Cerebellar cortex (tissue), 1 donor: Measurements from ENCODE around the gene HTR2B.
"Not testable (repeated sequence)": the region's sequence is repeated elsewhere in the genome, so short reads cannot be mapped to it uniquely, and the experiment has no call there.

Source experiments
- DNase-seq: peaks from one replicate; pipeline ENCODE4 v3.0.0-alpha.2; 2015; ENCODE audit warnings: low spot score

HTR2B gene

DNA sequence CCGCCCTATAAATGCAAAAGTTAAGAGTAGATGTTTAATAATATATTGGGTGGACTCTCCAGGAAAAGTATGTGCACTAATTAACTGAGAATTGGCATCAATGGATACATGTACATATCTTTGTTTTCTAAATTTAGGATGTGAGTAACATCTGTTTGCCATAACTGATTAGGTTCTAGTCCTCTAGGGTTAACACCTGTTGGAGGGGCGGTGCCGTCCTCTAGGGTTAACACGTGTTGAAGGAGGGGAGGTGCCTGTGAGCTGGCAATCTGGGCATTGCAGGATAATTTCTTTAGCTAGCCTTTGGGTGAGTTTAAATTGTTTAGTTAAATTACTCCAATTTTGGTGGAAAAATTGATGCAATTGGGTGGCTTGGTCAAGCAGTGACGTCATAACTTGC is 30.9 kb downstream of the HTR2B start:
- DNase-seq, result no peak

- no peak for DNase-seq
Observed at GRCh38 chr2:231088754-231089153, 36.1 kb downstream of the HTR2B start.

DNA sequence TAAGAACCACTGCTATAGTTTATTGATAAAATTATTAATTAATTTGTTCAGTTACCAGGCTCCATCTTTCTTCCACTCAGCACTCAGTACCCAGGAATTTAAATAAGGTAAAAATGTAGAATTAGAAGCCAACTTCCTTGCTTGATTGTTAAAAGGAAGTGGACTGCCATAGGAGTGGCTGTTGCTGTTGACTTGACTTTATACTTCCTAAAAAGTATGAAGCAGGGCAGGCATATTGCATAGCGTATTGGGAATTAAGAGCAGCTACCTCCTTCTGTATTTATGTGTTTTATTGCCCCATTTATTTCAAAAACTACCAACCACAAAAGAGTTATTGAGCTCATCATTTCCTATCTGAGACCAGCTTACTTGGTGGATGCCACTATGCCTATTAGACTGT is 40.3 kb downstream of the HTR2B start:
- DNase-seq, result no peak

DNA sequence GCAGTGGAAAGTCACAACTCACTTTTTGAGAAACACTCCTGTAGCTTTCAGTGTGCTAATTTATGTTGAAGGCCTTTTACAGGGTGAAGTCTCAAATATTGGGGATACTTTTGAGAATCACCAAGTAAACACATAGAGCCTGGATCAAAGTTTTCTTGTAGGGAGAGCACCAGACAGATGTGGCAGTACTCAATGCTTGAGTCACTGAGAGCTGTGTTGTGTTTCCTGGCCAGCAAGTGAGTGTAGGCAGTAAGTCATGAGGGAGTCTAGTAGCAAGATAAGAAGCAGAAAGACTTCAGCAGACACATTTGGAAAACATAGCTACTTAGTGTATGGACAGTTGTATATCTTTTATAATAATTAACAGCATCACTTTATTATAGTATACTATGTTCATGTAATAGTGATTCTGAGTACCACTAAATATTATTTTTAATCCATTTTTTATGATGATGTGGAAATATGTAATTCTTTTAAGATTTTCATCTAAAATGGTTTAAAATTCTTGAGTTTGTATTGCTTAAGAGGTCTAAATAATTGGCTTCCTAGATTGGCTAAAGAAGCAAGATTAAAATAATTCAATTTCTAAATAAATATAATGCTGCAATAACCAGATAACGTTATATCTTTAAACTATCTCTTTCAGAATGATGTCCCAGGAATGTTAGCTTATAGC is 55.3 kb downstream of the HTR2B start:
- DNase-seq, result no peak

DNA sequence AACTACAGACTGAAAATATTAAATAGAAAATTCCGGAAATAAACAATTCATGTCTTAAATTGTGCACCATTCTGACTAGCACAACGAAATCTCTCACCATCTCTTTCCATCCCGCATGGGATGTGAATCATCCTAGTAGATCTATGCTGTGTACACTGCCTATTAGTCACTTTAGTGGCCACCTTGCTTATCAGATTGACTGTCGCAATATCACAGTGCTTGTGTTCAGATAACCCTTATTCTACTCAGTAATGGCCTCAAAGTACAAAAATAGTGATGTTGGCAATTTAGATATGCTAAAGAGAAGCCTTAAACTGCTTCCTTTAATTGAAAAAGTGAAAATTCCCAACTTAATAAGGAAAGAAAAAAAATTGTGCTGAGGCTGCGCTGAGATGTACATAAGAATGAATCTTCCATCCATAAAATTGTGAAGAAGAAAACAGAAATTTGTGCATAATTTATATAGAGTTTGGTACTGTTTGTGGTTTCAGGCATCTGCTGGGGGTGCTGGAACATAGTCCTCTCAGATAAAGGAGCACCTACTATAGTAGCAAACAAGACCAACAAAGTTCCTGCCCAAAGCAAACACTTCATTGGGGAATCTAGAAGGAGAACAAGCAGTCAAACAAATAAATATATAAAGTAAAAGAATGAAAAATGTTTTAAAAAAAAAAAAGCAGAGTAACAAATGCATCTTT is 56.2 kb downstream of the HTR2B start:
- DNase-seq, result no peak

DNA sequence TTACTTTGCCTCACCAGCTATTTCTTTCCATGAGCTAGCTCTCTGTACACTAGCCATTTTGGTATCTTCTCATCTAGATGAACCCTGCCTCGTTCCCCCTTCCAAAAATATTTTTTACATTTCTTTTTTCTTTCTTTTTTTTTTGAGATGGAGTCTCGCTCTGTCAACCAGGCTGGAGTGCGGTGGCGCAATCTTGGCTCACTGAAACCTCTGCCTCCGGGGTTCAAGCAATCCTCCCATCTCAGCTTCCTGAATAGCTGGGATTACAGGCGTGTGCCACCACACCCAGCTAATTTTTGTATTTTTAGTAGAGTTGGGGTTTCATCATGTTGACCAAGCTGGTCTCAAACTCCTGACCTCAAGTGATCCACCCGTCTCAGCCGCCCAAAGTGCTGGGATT is 57.3 kb downstream of the HTR2B start:
- not testable (repeated sequence) for DNase-seq

DNA sequence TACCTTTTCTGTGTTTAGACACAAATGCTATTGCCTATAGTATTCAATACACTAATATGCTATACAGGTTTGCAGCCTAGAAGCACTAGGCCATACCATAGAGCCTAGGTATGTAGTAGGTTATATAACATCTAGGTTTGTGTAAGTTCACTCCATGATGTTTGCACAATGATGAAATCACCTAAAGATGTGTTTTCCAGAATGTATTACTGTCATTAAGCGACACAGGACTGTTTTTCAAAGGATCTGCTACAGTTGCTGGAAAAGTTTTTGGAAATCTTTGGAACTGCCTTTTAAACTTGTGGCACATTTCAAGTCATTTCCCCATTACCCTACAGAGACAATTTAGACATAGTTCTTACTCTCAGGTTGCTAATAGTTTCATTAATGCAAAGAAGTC is 58.9 kb downstream of the HTR2B start:
- DNase-seq, result no peak

- no peak for DNase-seq
Observed at GRCh38 chr2:231063347-231063746, 61.5 kb downstream of the HTR2B start.

- no peak for DNase-seq
Observed at GRCh38 chr2:231062776-231063175, 62.1 kb downstream of the HTR2B start.

- no peak for DNase-seq
Observed at GRCh38 chr2:231059756-231060155, 65.1 kb downstream of the HTR2B start.

DNA sequence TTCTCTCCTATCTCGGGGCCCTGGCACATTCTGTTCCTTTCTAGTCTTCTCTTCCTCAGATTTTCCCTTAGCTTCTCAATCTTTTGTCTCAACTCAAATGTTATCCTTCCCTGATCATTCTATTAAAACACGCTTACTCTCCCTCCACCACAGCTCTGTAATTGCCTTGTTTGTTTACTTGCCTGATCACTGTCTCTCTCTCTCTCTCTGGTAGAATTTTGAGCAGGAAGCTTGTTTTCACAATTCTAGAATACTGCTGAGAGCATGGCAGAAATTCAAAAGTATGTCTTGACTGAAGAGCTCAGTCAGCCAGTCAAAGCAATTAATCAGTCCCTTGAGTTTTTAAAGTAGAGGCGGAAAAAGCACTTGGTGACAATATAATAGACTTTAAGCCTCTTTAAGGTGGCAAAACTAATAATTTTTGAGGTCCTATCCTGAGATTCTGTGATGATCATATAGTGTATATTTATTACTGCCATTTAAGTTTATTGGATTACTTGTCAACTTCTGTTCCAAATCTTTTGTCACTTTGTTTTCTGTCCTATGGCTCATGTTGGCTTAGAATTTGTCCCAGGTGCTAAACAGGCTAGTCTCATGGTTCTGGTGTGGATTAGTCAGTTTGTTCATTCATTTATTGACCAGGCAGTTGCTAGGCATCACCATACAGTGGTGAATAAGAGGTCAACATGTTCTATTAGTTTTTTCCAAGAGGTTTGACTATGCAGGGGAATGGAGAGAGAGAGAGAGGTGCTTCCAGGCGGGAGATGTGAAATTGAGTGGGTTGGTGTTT is 65.9 kb downstream of the HTR2B start:
- no peak for DNase-seq
